Measurements from ENCODE around the gene AGBL1.

Gene AGBL1

GRCh38 chr15:86649277-86649676, 569.6 kb downstream of the AGBL1 start:
- ATAC-seq (ENCODE audit: low read depth), result no peak
- peaks cover 19% of the 10 kb centered on the region for H3K4me1 ChIP-seq (ENCODE audit: insufficient read depth, poor library complexity, severe bottlenecking)

GRCh38 chr15:86650094-86650493, 570.4 kb downstream of the AGBL1 start:
- Histone ChIP-seq H3K4me3 (ENCODE audit: severe bottlenecking) (no peak overlapping the region), H3K9me3 (ENCODE audit: severe bottlenecking) (no peaks in the 10 kb centered on the region), H3K27ac (ENCODE audit: poor library complexity, severe bottlenecking) (no peak overlapping the region), H3K27me3 (ENCODE audit: insufficient read depth, poor library complexity, severe bottlenecking) (no peaks in the 10 kb centered on the region), H3K4me1 (ENCODE audit: insufficient read depth, poor library complexity, severe bottlenecking) (peaks cover 17% of the 10 kb centered on the region), H3K36me3 (ENCODE audit: low read depth) (no peaks in the 10 kb centered on the region)
- DNase-seq (ENCODE audit: low spot score), result no peak
- no peak for TF ChIP-seq CTCF (IDR thresholded peaks at IDR 0.05; ENCODE audit: poor library complexity, severe bottlenecking)
- no peak for ATAC-seq (ENCODE audit: low read depth)

More at GRCh38 chr15:86649277-86649676, 569.6 kb downstream of the AGBL1 start:
- no peak overlapping the region for H3K27ac ChIP-seq (ENCODE audit: poor library complexity, severe bottlenecking)
- DNase-seq (ENCODE audit: low spot score), result no peak
- H3K9me3 ChIP-seq (ENCODE audit: severe bottlenecking), result no peaks in the 10 kb centered on the region
- no peak overlapping the region for H3K4me3 ChIP-seq (ENCODE audit: severe bottlenecking)
- no peaks in the 10 kb centered on the region for H3K27me3 ChIP-seq (ENCODE audit: insufficient read depth, poor library complexity, severe bottlenecking)
- H3K36me3 ChIP-seq (ENCODE audit: low read depth), result no peaks in the 10 kb centered on the region
- no peak for TF ChIP-seq CTCF (IDR thresholded peaks at IDR 0.05; ENCODE audit: poor library complexity, severe bottlenecking)

GRCh38 chr15:86653344-86654197, 573.9 kb downstream of the AGBL1 start:
- Histone ChIP-seq H3K9me3 (ENCODE audit: severe bottlenecking) (no peaks in the 10 kb centered on the region), H3K36me3 (ENCODE audit: low read depth) (no peaks in the 10 kb centered on the region), H3K27me3 (ENCODE audit: insufficient read depth, poor library complexity, severe bottlenecking) (no peaks in the 10 kb centered on the region), H3K4me1 (ENCODE audit: insufficient read depth, poor library complexity, severe bottlenecking) (no peaks in the 10 kb centered on the region), H3K27ac (ENCODE audit: poor library complexity, severe bottlenecking) (no peak overlapping the region), H3K4me3 (ENCODE audit: severe bottlenecking) (no peak overlapping the region)
- ATAC-seq (ENCODE audit: low read depth) (0 out of 3 replicates have a peak, but pooled peaks have one; percentile 36), DNase-seq (ENCODE audit: low spot score) (no peak)
- TF ChIP-seq CTCF (IDR thresholded peaks at IDR 0.05; ENCODE audit: poor library complexity, severe bottlenecking), result no peak

GRCh38 chr15:86654501-86654900, 574.8 kb downstream of the AGBL1 start:
- H3K36me3 ChIP-seq (ENCODE audit: low read depth), result no peaks in the 10 kb centered on the region
- H3K9me3 ChIP-seq (ENCODE audit: severe bottlenecking), result no peaks in the 10 kb centered on the region
- ATAC-seq (ENCODE audit: low read depth) (no peak), DNase-seq (ENCODE audit: low spot score) (no peak)
- no peaks in the 10 kb centered on the region for H3K27me3 ChIP-seq (ENCODE audit: insufficient read depth, poor library complexity, severe bottlenecking)
- H3K27ac ChIP-seq (ENCODE audit: poor library complexity, severe bottlenecking), result no peak overlapping the region
- H3K4me3 ChIP-seq (ENCODE audit: severe bottlenecking), result no peak overlapping the region
- no peak for TF ChIP-seq CTCF (IDR thresholded peaks at IDR 0.05; ENCODE audit: poor library complexity, severe bottlenecking)
- no peaks in the 10 kb centered on the region for H3K4me1 ChIP-seq (ENCODE audit: insufficient read depth, poor library complexity, severe bottlenecking)

- TF ChIP-seq CTCF (IDR thresholded peaks at IDR 0.05; ENCODE audit: poor library complexity, severe bottlenecking), result no peak
Measured at GRCh38 chr15:86657305-86657704, 577.6 kb downstream of the AGBL1 start.

More at GRCh38 chr15:86657305-86657704, 577.6 kb downstream of the AGBL1 start:
- Histone ChIP-seq H3K4me1 (ENCODE audit: insufficient read depth, poor library complexity, severe bottlenecking) (no peaks in the 10 kb centered on the region), H3K27ac (ENCODE audit: poor library complexity, severe bottlenecking) (no peak overlapping the region), H3K9me3 (ENCODE audit: severe bottlenecking) (no peaks in the 10 kb centered on the region), H3K36me3 (ENCODE audit: low read depth) (no peaks in the 10 kb centered on the region), H3K27me3 (ENCODE audit: insufficient read depth, poor library complexity, severe bottlenecking) (no peaks in the 10 kb centered on the region), H3K4me3 (ENCODE audit: severe bottlenecking) (no peak overlapping the region)
- no peak for DNase-seq (ENCODE audit: low spot score)
- ATAC-seq (ENCODE audit: low read depth), result no peak
